ENCODE measurements around the gene POLR3K. TPM values are rescaled to one million over a fixed set of nuclear protein-coding genes. Genes with fewer than 3 reads are reported as not detected.
"Not testable (repeated sequence)": the region's sequence is repeated elsewhere in the genome, so short reads cannot be mapped to it uniquely, and the experiment has no call there.

The POLR3K gene
- total RNA-seq, 1 donor from 2014 or later, result 12.1 TPM

DNA sequence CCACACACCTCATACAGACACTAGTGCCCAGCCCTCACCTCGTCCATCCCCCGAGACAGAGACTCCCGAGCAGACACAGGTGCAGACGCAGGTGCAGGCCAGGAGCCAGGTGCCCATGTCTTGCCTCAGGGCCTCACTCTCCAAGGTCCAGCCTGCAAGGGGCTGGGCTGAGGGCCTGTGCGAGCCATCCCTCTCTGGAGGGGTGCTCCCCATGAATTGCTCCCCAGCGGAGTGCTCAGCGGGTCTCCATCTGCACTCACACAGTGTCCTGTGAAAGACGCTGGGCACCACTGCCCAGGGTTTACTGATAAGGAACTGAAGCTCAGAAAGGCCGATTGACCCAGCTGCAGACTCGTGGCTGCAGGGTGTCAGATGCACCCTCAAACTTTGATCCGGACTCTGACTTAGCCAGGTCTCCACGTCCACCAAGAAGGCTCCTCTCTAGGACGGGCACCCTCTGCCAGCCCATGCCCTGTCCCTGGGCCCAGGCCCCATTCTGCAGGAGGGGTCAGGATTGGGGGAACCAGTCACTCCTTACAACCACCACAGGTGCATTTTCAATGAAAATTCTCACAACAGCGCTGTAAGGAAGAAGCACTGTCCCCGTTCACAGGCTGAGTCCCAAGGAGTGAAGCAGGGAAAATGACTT is 16.9 kb downstream of the POLR3K start:
- DNase-seq (no peak), ATAC-seq (no peak)
- H3K4me1 ChIP-seq, result peaks cover 16% of the 10 kb centered on the region
- intact Hi-C loops (cut with DNase I), result no loop called here
- H3K9me3 ChIP-seq, result no peaks in the 10 kb centered on the region
- H3K27ac ChIP-seq, result no peak overlapping the region
- TF ChIP-seq, protein P1, sequence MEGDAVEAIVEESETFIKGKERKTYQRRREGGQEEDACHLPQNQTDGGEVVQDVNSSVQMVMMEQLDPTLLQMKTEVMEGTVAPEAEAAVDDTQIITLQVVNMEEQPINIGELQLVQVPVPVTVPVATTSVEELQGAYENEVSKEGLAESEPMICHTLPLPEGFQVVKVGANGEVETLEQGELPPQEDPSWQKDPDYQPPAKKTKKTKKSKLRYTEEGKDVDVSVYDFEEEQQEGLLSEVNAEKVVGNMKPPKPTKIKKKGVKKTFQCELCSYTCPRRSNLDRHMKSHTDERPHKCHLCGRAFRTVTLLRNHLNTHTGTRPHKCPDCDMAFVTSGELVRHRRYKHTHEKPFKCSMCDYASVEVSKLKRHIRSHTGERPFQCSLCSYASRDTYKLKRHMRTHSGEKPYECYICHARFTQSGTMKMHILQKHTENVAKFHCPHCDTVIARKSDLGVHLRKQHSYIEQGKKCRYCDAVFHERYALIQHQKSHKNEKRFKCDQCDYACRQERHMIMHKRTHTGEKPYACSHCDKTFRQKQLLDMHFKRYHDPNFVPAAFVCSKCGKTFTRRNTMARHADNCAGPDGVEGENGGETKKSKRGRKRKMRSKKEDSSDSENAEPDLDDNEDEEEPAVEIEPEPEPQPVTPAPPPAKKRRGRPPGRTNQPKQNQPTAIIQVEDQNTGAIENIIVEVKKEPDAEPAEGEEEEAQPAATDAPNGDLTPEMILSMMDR (IDR thresholded peaks at IDR 0.05), result no peak
- no peak overlapping the region for H3K4me3 ChIP-seq
- H3K27me3 ChIP-seq (ENCODE audit: low read depth), result no peaks in the 10 kb centered on the region
- H3K36me3 ChIP-seq, result no peaks in the 10 kb centered on the region

DNA sequence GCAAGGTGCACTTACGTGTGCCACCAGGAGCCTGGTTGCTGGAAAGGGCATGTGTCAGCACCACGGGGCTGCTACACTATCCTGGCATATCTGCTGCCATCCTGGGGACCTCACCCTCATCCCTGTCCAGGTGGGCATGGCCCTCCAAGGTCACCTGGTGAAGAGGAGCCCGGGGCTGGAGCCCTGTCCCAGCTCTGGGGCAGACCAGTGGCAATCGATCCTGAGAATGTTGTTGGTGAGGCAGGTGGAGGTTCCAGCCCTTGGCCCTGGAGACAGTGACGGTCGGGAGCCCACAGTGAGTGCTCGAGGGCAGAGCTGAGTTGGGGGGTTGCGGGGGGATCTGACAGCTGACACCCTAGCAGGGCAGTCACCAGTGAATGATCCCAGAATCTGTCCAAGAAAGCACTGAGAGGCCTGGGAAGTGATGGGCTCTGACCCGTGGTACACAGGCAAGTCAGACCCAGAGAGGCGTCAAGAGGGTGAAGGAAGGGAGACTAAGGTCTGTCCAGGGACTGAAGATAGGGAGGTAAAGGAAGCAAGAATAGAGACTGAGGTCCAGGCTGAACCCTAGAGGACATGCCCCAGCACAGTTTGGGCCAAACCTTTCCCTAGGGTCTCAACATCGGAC is 17.6 kb downstream of the POLR3K start:
- no peak for DNase-seq
- TF ChIP-seq, protein P1 (IDR thresholded peaks at IDR 0.05), result no peak
- peaks cover 16% of the 10 kb centered on the region for H3K4me1 ChIP-seq
- H3K4me3 ChIP-seq, result no peak overlapping the region
- no peaks in the 10 kb centered on the region for H3K36me3 ChIP-seq
- no peaks in the 10 kb centered on the region for H3K27me3 ChIP-seq (ENCODE audit: low read depth)
- intact Hi-C loops (cut with DNase I), result no loop called here
- H3K9me3 ChIP-seq, result no peaks in the 10 kb centered on the region
- ATAC-seq, result peak in 1 of 2 donors; percentile 1
- peak overlapping the region; percentile 62 for H3K27ac ChIP-seq

DNA sequence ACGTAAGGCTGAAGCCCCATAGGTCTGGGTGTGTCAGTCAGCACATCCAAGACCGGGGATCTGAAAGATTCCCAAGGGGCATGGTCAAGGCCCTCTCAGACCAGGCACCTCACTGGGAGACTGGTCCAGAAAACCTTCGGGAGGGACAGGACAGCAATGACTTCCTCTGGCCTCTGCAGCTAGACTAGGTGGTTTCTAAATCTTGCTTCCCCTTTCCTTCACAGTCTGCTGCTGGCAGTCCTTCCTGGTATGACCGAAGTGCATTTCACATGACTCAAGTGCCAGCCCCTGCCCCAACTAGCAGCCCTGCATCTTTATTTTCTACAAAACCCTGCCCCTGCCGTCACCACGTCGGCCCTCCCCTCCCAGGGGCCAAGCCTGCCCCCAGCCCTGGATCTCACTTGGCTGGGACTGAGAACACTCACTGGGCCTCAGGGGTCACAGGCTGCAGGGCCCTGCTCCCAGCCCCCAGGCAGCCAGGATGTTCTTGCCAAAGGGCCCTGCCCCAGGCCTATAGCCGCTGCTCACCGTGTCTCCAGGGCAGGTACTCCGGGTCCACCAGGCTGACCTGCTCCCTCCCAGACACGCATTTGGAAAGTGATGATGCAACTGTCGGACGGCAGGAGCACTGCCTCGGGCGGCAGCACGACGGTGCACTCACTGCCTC is 18.3 kb downstream of the POLR3K start:
- intact Hi-C loops (cut with DNase I), result no loop called here
- H3K27me3 ChIP-seq (ENCODE audit: low read depth), result no peaks in the 10 kb centered on the region
- DNase-seq (peak; percentile 63), ATAC-seq (peak; percentile 56 to 70)
- H3K27ac ChIP-seq, result peak overlapping the region; percentile 62
- peaks cover 16% of the 10 kb centered on the region for H3K4me1 ChIP-seq
- H3K36me3 ChIP-seq, result no peaks in the 10 kb centered on the region
- TF ChIP-seq, protein P1 (IDR thresholded peaks at IDR 0.05), result no peak
- H3K4me3 ChIP-seq, result peak overlapping the region; percentile 18
- no peaks in the 10 kb centered on the region for H3K9me3 ChIP-seq

DNA sequence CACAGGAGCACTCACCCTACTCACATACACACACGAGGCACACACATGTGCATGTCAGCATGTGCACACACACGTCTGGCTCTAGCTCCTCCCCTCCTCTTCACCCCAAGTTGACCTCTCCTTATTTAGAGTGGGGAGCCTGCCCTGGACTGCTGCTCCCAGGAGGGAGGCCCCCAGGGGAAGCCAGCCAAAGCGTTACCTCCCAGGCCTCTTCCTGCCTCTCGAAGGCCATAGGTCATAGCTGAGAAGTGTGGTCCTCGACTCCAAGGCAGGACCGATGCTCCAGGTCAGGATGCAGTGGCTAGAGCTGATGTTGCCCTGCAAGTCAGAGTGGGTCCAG is 18.8 kb downstream of the POLR3K start:
- H3K4me3 ChIP-seq, result peak overlapping the region; percentile 18
- H3K9me3 ChIP-seq, result no peaks in the 10 kb centered on the region
- H3K27ac ChIP-seq, result peak overlapping the region; percentile 62
- peak; percentile 38 for DNase-seq
- H3K4me1 ChIP-seq, result peaks cover 16% of the 10 kb centered on the region
- TF ChIP-seq, protein P1 (IDR thresholded peaks at IDR 0.05), result no peak
- ATAC-seq, result peak in 1 of 2 donors; percentile 6
- no peaks in the 10 kb centered on the region for H3K36me3 ChIP-seq
- H3K27me3 ChIP-seq (ENCODE audit: low read depth), result no peaks in the 10 kb centered on the region
- intact Hi-C loops (cut with DNase I), result no loop called here

DNA sequence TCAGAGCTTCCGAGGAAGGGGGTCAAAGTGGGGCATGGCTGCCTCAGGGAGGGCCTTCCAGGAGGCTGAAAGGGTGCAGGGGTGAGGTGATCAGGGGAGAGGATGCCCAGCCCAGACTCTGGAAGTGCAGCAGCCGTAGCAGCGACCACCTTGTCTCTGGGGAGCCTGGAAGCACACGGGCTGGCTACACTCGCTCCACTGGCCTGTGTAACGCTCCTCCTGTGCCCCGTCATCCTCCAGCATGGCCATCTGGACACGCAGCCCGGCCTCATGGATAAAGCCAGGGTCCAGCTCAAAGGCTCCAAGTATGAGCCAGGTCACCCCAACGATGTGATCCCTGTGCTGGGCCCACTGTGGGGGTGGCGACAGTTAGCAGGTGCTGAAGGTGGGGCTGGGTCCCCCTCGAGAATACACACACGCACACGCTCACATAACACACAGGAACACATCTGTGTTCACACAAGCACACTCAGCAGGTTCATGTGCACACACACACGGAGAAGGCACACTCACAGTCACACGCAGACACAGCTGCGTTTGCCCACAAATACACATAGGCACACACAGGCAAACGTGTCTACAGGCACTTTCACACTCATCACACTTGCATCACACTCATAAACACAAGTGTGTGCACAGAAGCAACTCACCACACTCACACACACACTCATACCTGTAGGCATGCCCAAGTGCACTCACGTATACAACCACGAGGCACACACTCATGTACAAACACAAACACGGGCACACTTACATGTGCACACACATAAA is 19.3 kb downstream of the POLR3K start:
- no peaks in the 10 kb centered on the region for H3K27me3 ChIP-seq (ENCODE audit: low read depth)
- DNase-seq (peak; percentile 25), ATAC-seq (no peak)
- H3K36me3 ChIP-seq, result no peaks in the 10 kb centered on the region
- TF ChIP-seq, protein P1 (IDR thresholded peaks at IDR 0.05), result no peak
- no peaks in the 10 kb centered on the region for H3K9me3 ChIP-seq
- H3K4me3 ChIP-seq, result peak overlapping the region; percentile 18
- intact Hi-C loops (cut with DNase I), result no loop called here
- peak overlapping the region; percentile 62 for H3K27ac ChIP-seq
- peaks cover 14% of the 10 kb centered on the region for H3K4me1 ChIP-seq

DNA sequence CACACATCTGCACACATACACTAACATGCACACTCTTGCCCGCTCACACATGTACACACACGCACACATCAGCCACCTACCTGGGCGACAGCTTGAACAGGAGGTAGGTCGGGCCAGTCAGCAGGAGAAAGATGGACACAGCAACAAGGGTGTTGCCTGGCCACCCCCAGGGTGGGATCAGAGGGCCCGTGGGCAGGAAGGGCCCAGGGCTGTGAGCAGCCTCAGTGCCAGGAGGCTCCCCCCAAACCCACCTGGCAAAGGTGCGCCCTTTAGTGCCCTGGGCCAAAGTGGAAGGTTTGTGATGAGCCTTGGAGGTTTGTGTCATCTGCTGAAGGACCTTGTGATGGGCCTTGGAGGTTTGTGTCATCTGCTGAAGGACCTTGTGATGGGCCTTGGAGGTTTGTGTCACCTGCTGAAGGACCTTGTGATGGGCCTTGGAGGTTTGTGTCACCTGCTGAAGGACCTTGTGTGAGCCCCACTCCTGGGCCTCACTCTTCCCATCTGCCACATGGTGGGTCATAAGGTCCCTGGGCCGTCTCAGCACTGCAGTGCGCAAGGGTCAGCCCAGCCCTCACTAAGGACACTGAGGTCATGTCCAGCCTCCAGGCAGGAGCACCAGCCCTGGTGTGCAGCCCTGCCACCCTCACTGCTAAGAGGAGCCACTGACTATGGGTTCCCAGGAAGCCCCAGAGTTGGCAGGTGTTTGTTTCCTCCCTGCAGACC is 20.1 kb downstream of the POLR3K start:
- intact Hi-C loops (cut with DNase I), result not testable (repeated sequence)

DNA sequence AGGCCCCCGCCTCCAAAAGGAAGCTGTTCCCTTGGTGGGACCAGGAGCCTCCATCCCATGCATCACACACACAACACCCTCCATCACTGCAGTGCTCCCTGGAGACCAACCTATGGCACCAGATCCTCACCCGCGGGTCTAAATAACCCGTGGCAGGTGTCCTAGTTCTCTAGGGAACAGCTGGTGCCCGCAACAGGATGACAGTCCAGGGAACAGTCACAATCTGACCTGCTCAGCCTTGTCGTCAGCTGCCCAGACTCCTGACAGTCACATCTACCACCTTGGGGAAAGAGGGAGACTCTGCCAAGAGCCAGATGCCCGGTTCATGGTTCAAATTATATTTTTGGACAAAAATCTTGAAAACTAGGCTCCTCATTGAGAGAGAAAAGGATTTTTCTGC is 22.8 kb downstream of the POLR3K start:
- intact Hi-C loops (cut with DNase I); H3K4me3 ChIP-seq; DNase-seq; H3K27me3 ChIP-seq (ENCODE audit: low read depth); H3K36me3 ChIP-seq; ATAC-seq; H3K27ac ChIP-seq; H3K9me3 ChIP-seq; H3K4me1 ChIP-seq: not testable (repeated sequence)

More for the DNA sequence above, 20.1 kb downstream of the POLR3K start:
- peak; percentile 25 for DNase-seq
- H3K27ac ChIP-seq; H3K4me1 ChIP-seq; H3K27me3 ChIP-seq (ENCODE audit: low read depth); H3K36me3 ChIP-seq; H3K4me3 ChIP-seq; ATAC-seq; H3K9me3 ChIP-seq: not testable (repeated sequence)
